ENCODE data around the gene MCU. TPM values are rescaled to one million over a fixed set of nuclear protein-coding genes. Genes with fewer than 3 reads are reported as not detected.

Gene MCU
- total RNA-seq, 4 donors from 2014 or later = 30.0 to 42.8 (median 34.1) TPM

DNA sequence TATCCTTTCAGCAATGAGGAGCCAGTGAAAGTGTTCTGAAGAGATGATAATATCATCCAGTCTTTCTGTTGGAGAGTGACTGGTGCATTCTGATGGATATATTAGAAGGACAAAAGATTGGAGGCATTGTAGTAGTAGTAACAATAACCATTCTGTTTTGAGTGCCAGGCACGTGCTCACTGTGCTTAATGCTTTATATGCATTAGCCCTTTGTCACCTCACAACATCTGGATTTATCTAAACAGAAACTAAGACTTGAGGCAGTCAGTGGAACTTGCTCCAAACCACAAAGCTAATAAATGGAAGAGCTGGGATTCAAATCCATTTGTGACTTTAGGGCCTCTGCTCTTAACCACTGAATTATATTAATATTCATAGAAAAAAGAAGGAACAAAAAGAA lies 117.1 kb downstream of the MCU start:
- 69 to 72% methylated on average over 1 of the region's 1 CpG for WGBS, 2 donors
- TF ChIP-seq POLR2A (IDR thresholded peaks at IDR 0.05) = no peak
- TF ChIP-seq, protein P1, sequence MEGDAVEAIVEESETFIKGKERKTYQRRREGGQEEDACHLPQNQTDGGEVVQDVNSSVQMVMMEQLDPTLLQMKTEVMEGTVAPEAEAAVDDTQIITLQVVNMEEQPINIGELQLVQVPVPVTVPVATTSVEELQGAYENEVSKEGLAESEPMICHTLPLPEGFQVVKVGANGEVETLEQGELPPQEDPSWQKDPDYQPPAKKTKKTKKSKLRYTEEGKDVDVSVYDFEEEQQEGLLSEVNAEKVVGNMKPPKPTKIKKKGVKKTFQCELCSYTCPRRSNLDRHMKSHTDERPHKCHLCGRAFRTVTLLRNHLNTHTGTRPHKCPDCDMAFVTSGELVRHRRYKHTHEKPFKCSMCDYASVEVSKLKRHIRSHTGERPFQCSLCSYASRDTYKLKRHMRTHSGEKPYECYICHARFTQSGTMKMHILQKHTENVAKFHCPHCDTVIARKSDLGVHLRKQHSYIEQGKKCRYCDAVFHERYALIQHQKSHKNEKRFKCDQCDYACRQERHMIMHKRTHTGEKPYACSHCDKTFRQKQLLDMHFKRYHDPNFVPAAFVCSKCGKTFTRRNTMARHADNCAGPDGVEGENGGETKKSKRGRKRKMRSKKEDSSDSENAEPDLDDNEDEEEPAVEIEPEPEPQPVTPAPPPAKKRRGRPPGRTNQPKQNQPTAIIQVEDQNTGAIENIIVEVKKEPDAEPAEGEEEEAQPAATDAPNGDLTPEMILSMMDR (IDR thresholded peaks at IDR 0.05) = no peak
- H3K4me3 ChIP-seq (ENCODE audit: low read depth, poor library complexity, severe bottlenecking) = no peak overlapping the region
- intact Hi-C loops (cut with DNase I; ENCODE audit: low total_unique reads) = no loop called here
- DNase-seq (ENCODE audit: low spot score in 2 of 2) = no peak

DNA sequence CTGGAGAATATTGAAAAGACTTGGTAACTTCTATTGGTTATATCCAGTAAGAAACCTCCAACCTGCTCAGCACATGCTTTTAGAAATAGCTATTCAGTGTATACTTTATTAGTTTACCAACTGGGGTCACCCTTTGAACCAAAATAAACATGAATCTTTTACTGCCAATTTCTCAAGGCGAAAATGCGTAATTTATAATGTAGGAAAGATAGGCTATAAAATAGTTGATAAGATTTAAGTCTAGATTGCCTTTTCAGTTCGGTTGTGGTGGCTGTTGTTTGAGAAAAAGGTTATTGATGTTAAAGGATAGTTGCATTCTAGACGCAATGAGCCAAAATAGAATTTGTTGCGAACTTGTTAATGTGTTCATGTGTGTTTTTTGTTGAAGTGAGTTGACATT lies 119.0 kb downstream of the MCU start:
- DNase-seq (ENCODE audit: low spot score in 2 of 2) = no peak
- no peak for TF ChIP-seq POLR2A (IDR thresholded peaks at IDR 0.05)
- TF ChIP-seq, protein P1 (IDR thresholded peaks at IDR 0.05) = no peak
- intact Hi-C loops (cut with DNase I; ENCODE audit: low total_unique reads) = no loop called here
- no peak overlapping the region for H3K4me3 ChIP-seq (ENCODE audit: low read depth, poor library complexity, severe bottlenecking)
- 82 to 90% methylated on average over 5 of the region's 5 CpGs for WGBS, 2 donors

DNA sequence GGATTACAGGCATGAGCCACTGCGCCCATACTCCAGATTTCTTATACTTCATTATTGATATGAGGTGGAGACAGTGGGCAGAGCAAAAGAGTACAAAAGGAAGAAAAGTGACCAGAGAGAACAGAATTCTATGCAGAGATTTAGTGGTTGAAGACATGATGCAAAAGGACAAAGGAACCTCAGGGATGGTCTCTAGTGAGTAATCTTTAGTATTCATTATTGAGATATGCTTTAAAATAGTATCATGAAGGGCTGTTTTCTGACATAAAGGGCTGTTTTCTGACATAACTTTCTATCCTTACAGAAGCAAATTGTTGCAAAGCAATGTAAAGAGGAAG lies 120.4 kb downstream of the MCU start:
- H3K4me3 ChIP-seq (ENCODE audit: low read depth, poor library complexity, severe bottlenecking) = no peak overlapping the region
- intact Hi-C loops (cut with DNase I; ENCODE audit: low total_unique reads) = no loop called here
- no peak for DNase-seq (ENCODE audit: low spot score in 2 of 2)
- TF ChIP-seq, protein P1 (IDR thresholded peaks at IDR 0.05) = no peak
- no peak for TF ChIP-seq POLR2A (IDR thresholded peaks at IDR 0.05)
- 92 to 94% methylated on average over 1 of the region's 1 CpG for WGBS, 2 donors

DNA sequence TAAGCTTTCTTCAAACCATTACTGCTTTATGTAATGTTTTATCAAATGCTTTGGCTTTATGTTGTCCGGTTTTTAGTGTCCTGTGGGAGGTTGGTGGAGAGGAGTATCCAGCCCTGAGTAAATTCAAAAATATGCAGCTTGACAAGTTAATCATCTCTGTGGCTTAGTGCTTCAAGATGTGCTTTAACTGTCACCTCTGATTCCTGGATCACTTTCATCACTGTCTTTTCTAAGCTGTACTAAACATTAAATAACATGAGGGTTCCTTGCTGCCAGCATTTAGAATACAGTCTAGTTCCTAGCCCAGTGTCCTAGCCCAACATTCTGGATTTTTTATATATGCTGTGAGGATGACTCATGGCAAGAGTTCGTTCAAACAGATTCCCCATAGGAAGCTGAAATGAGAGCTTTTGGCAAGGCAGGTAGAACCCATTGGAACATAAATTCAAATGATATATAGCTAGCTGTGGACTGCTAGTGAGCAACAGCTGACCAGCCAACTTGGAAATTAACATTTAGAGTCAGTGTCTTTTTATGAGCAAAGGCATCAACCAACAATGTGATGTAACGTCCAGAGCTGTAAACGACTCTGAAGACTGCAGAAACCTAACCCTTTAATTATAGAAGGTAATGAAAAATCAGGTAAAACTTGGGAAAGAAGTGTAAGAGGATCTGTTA lies 120.9 kb downstream of the MCU start:
- intact Hi-C loops (cut with DNase I; ENCODE audit: low total_unique reads) = no loop called here
- no peak for DNase-seq (ENCODE audit: low spot score in 2 of 2)
- H3K4me3 ChIP-seq (ENCODE audit: low read depth, poor library complexity, severe bottlenecking) = no peak overlapping the region
- TF ChIP-seq, protein P1 (IDR thresholded peaks at IDR 0.05) = no peak
- no peak for TF ChIP-seq POLR2A (IDR thresholded peaks at IDR 0.05)
- WGBS, 2 donors = 38 to 48% methylated on average over 4 of the region's 4 CpGs

DNA sequence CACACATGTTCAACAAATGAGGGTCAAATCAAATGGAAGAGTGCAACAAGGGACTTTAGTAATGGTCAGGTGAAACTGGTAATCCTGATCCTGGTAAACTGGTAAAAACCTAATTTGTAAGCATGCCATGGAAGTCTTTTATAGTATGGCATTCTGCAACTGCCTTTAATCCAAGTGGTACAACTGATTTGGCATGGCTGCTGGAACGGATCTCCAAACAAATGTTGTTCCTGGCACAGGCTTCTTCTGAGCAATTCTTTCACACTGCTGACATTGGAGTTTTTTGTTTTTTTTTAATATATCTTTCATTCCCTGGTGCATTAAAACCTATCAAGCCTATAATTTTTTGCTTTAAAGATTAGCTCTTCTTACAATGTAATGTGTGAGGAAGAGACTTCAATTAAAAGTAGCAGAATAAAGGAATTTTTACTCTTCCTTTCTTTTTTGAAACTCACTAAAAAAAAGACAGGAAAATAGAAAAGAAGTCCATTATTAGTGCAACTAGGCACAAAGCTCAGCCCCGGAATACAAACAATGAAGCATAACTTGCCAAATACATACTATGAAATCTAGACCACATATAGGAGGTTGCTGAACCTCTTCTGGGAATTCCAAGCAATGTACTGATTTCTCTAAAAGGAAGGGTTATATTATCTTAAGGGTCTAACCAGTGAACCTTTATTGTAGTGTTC lies 122.3 kb downstream of the MCU start:
- TF ChIP-seq, protein P1 (IDR thresholded peaks at IDR 0.05) = no peak
- TF ChIP-seq POLR2A (IDR thresholded peaks at IDR 0.05) = no peak
- H3K4me3 ChIP-seq (ENCODE audit: low read depth, poor library complexity, severe bottlenecking) = no peak overlapping the region
- DNase-seq (ENCODE audit: low spot score in 2 of 2) = no peak
- WGBS, 2 donors = 23 to 33% methylated on average over 2 of the region's 2 CpGs
- intact Hi-C loops (cut with DNase I; ENCODE audit: low total_unique reads) = no loop called here
